Fibroblast of lung (primary cell): Measurements from ENCODE around the gene CCT7. TPM values are rescaled to one million over a fixed set of nuclear protein-coding genes. Genes with fewer than 3 reads are reported as not detected.

Experiments
- DNase-seq, 2 donors: peaks; one replicate each; pipeline versions ENCODE4 v3.0.0 to v3.0.0-alpha.2; 2010; ENCODE audit warnings: low read depth in 2 of 2
- H2AFZ ChIP-seq: 2 replicates; pipeline ENCODE4 v1.5.1; 2012; ENCODE audit warnings: low read length, control low read depth, inconsistent platforms
- H3K27ac ChIP-seq: 2 replicates; pipeline ENCODE4 v1.5.1; 2011; ENCODE audit warnings: low read length, control low read depth; ENCODE audit not compliant: insufficient read depth
- H3K27me3 ChIP-seq: 2 replicates; pipeline ENCODE4 v1.5.1; 2011; ENCODE audit warnings: mild to moderate bottlenecking, low read length; ENCODE audit not compliant: control insufficient read depth, insufficient read depth
- H3K36me3 ChIP-seq: 2 replicates; pipeline ENCODE4 v1.5.1; 2011; ENCODE audit warnings: low read length; ENCODE audit not compliant: control insufficient read depth, insufficient read depth
- H3K4me1 ChIP-seq: 2 replicates; pipeline ENCODE4 v1.5.1; 2011; ENCODE audit warnings: low read length; ENCODE audit not compliant: control insufficient read depth, insufficient read depth; ENCODE audit errors: extremely low read depth
- H3K4me2 ChIP-seq: 2 replicates; pipeline ENCODE4 v1.5.1; 2011; ENCODE audit warnings: low read length, control low read depth; ENCODE audit not compliant: insufficient read depth; ENCODE audit errors: extremely low read depth
- H3K4me3 ChIP-seq, 4 experiments: fragments of 200-600 bp in 1 of 4; sonication (generic) in 1 of 4; replicated peaks in 1 of 4; 2 replicates each; pipeline ENCODE4 v1.5.1; 2011 to 2016; ENCODE audit warnings: low read length in 4 of 4, low read depth in 3 of 4, mild to moderate bottlenecking in 3 of 4, control low read depth in 2 of 4, inconsistent platforms in 1 of 4, mixed read lengths in 1 of 4; ENCODE audit not compliant: insufficient read depth in 1 of 4; ENCODE audit errors: control extremely low read depth in 1 of 4
- H3K79me2 ChIP-seq: 2 replicates; pipeline ENCODE4 v1.5.1; 2012; ENCODE audit warnings: mild to moderate bottlenecking, low read length, inconsistent platforms; ENCODE audit not compliant: control insufficient read depth, insufficient read depth
- H3K9ac ChIP-seq: 2 replicates; pipeline ENCODE4 v1.5.1; 2011; ENCODE audit warnings: mild to moderate bottlenecking, low read length, control low read depth; ENCODE audit not compliant: insufficient read depth
- H3K9me3 ChIP-seq: 2 replicates; pipeline ENCODE4 v1.5.1; 2012; ENCODE audit warnings: low read depth, low read length; ENCODE audit not compliant: control insufficient read depth, insufficient read depth
- H4K20me1 ChIP-seq: 2 replicates; pipeline ENCODE4 v1.5.1; 2011; ENCODE audit warnings: low read length; ENCODE audit not compliant: control insufficient read depth, insufficient read depth; ENCODE audit errors: extremely low read depth
- EZH2 ChIP-seq: IDR thresholded peaks from 2 replicates; pipeline ENCODE4 v1.5.1; 2012; ENCODE audit warnings: low read length, control low read depth, mild to moderate bottlenecking; ENCODE audit errors: missing control alignments
- polyA plus RNA-seq, 2 donors: library from polyadenylated mRNA; depleted of rRNA in 1 of 2; stranded (reverse) in 1 of 2; unstranded in 1 of 2; fragments of >200 nt; gene quantifications; 2 replicates each; pipeline ENCODE4 v1.2.1, GENCODE V29; 2011 to 2012; ENCODE audit warnings: missing spikeins in 1 of 2
- total RNA-seq: library from RNA; depleted of rRNA; stranded (reverse); fragments of >200 nt; gene quantifications from 2 replicates; pipeline ENCODE4 v1.2.1, GENCODE V29; 2014
- TF ChIP-seq, protein P1 (sequence below), 2 donors: IDR thresholded peaks in 1 of 2; conservative IDR thresholded peaks in 1 of 2; 1 replicate in 1 of 2; 2 replicates in 1 of 2; pipeline ENCODE4 v1.5.1; 2011 to 2012; ENCODE audit warnings: low read length in 2 of 2, control low read depth in 1 of 2, inconsistent platforms in 1 of 2, low read depth in 1 of 2, mild to moderate bottlenecking in 1 of 2

CCT7 gene
- total and polyA plus RNA-seq, 2 donors (not counting 1 experiment from before 2014, with no cell fraction given), result 233 to 299 TPM

DNA sequence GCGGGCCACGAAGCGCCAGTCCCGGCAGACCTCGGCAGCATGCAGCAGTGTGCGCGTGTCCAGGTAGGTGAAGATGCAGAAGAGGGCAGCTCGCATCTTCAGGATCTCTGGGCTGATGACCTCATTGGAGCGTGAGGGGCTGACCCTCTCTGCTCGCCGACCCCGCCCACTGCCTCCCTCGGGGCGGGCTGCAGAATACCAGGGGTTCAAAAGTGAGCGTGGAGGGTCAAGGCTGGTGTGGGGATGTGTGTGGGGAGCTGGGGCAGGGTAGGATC is 30.2 kb downstream of the CCT7 start:
- H3K4me2 ChIP-seq, result no peak overlapping the region
- H3K4me1 ChIP-seq, result no peaks in the 10 kb centered on the region
- DNase-seq, result no peak
- TF ChIP-seq, protein P1, sequence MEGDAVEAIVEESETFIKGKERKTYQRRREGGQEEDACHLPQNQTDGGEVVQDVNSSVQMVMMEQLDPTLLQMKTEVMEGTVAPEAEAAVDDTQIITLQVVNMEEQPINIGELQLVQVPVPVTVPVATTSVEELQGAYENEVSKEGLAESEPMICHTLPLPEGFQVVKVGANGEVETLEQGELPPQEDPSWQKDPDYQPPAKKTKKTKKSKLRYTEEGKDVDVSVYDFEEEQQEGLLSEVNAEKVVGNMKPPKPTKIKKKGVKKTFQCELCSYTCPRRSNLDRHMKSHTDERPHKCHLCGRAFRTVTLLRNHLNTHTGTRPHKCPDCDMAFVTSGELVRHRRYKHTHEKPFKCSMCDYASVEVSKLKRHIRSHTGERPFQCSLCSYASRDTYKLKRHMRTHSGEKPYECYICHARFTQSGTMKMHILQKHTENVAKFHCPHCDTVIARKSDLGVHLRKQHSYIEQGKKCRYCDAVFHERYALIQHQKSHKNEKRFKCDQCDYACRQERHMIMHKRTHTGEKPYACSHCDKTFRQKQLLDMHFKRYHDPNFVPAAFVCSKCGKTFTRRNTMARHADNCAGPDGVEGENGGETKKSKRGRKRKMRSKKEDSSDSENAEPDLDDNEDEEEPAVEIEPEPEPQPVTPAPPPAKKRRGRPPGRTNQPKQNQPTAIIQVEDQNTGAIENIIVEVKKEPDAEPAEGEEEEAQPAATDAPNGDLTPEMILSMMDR (conservative IDR thresholded peaks at IDR 0.05 in 1 of 2, IDR thresholded peaks at IDR 0.05 in 1 of 2; ENCODE audit: low read depth in 1 of 2, low read length in 2 of 2), result no peak
- TF ChIP-seq EZH2, result no peak
- no peaks in the 10 kb centered on the region for H3K36me3 ChIP-seq
- H3K27me3 ChIP-seq, result peaks cover 19% of the 10 kb centered on the region
- H3K9me3 ChIP-seq, result no peaks in the 10 kb centered on the region
- no peaks in the 10 kb centered on the region for H3K79me2 ChIP-seq
- H3K27ac ChIP-seq, result no peak overlapping the region
- no peaks in the 10 kb centered on the region for H4K20me1 ChIP-seq
- H3K4me3 ChIP-seq, result no peak overlapping the region
- no peak overlapping the region for H3K9ac ChIP-seq
- no peak overlapping the region for H2AFZ ChIP-seq

DNA sequence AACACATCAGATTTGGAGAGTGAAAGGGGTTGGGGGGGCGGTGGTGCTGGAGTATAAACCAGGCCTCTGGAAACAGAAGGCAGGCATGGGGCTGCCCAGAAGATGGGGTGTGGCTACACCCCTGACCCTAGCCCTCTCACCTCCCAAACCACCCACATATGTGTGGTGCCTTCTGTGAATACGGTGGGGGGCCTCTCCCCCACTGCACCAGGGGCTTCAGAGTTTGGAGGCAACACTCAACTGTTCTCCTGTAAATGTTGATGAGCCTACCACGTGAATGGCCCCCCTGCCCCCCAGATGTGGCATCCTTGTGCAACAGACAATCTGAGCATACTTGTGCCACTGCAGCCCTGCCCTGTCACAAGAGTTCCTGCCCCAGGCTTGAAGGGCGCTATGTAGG is 30.7 kb downstream of the CCT7 start:
- Histone ChIP-seq H3K36me3 (no peaks in the 10 kb centered on the region), H3K27me3 (peaks cover 25% of the 10 kb centered on the region), H3K27ac (no peak overlapping the region), H3K4me1 (no peaks in the 10 kb centered on the region), H3K4me3 (no peak overlapping the region), H3K79me2 (no peaks in the 10 kb centered on the region), H4K20me1 (no peaks in the 10 kb centered on the region), H3K9ac (no peak overlapping the region), H2AFZ (no peak overlapping the region), H3K9me3 (no peaks in the 10 kb centered on the region), H3K4me2 (no peak overlapping the region)
- no peak for DNase-seq
- no peak for TF ChIP-seq EZH2
- TF ChIP-seq, protein P1 (conservative IDR thresholded peaks at IDR 0.05 in 1 of 2, IDR thresholded peaks at IDR 0.05 in 1 of 2; ENCODE audit: low read depth in 1 of 2, low read length in 2 of 2), result no peak

DNA sequence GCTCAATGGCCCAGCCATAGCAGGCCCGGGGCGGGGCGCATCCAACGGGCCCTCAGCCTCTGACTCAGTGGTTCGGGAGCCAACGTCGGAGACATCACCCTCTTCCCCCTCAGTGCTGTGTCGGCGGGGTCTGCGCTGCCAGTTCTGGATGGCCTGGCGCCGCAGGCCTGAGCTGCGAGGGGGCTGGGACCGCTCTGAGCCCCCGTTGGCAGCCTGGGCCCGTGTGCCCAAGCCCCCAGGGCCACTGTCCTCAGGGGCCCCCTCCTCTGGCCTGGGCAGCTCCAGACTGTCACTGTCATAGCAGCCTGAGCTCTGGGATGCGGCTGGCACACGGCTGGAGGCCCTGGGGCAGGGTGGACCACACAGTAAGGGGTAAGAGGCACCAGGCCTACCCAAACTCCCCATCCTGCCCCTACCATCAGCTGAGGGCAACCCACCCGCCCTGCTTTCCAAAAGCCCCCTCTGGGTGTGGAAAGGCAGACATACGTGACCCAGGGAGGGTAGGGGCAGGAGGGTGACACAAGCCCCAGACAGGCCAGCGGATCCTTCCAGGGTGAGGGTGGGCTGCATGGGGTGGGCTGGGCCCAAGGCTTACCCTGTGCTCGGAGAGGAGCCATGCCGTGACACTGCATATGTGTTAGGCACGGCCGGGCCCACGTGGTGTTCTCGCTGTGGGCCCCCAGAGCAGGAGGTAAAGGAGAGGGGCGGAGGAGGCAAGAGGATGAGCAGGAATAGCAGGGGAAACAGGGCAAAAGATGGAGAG is 31.4 kb downstream of the CCT7 start:
- DNase-seq, result no peak
- Histone ChIP-seq H3K27ac (no peak overlapping the region), H3K4me1 (no peaks in the 10 kb centered on the region), H3K9ac (no peak overlapping the region), H3K4me2 (no peak overlapping the region), H3K79me2 (no peaks in the 10 kb centered on the region), H3K27me3 (peaks cover 32% of the 10 kb centered on the region), H3K4me3 (no peak overlapping the region), H3K36me3 (no peaks in the 10 kb centered on the region), H4K20me1 (no peaks in the 10 kb centered on the region), H2AFZ (no peak overlapping the region), H3K9me3 (no peaks in the 10 kb centered on the region)
- TF ChIP-seq, protein P1 (conservative IDR thresholded peaks at IDR 0.05 in 1 of 2, IDR thresholded peaks at IDR 0.05 in 1 of 2; ENCODE audit: low read depth in 1 of 2, low read length in 2 of 2), result no peak
- TF ChIP-seq EZH2, result no peak
